VCaP (cell line): ENCODE measurements around the gene BBC3.
"Not testable (repeated sequence)": the region's sequence is repeated elsewhere in the genome, so short reads cannot be mapped to it uniquely, and the experiment has no call there.

Source experiments
- H3K27ac ChIP-seq: fragments of 450-650 bp; 2 replicates; pipeline ENCODE4 v1.5.1; 2017
- TF ChIP-seq, protein P1 (sequence below): fragments of 450-650 bp; conservative IDR thresholded peaks from 2 replicates; pipeline ENCODE4 v1.5.1; 2017; ENCODE audit warnings: mild to moderate bottlenecking, moderate library complexity

The BBC3 gene

DNA sequence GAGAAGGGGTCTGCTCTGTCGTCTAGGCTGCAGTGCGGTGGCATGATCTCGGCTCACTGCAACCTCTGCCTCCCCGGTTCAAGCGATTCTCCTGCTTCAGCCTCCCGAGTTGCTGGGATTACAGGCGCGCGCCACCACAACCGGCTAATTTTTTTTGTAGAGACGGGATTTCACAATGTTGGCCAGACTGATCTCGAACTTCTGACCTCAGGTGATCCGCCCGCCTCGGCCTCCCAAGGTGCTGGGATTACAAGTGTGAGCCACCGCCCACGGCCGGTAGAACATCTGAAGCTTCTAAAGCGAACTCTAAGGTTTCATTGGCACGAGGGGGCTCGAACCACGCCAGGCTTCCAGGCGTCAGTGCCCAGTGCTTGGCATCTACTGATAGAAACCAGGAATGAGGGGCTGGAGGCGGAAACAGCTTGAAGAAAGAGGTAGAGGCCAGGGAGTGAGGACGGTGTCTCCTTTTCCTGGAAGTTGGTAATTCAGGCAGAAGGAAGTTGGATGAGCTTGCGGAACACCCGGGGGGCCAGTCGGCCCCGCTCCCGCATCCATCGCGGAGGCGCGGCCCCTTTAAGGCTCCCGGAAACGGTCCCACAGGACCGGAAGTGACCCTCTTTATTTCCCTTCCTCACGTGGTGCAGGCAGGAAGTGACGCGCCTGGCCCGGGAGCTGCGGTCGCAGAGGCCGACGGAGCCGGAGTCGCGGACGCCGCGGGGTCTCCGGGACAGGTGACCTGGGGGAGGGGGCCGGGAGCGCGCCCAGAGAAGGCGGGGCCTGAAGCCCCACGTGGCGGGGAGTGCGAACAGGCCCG, 25.1 kb upstream of the BBC3 start, which contains the start of gene CCDC9:
Gene CCDC9 (plus strand): TSS at position 647 of the 814 bp plus-strand sequence. CDS start 1,876 bp downstream, outside the sequence.
- TF ChIP-seq, protein P1, sequence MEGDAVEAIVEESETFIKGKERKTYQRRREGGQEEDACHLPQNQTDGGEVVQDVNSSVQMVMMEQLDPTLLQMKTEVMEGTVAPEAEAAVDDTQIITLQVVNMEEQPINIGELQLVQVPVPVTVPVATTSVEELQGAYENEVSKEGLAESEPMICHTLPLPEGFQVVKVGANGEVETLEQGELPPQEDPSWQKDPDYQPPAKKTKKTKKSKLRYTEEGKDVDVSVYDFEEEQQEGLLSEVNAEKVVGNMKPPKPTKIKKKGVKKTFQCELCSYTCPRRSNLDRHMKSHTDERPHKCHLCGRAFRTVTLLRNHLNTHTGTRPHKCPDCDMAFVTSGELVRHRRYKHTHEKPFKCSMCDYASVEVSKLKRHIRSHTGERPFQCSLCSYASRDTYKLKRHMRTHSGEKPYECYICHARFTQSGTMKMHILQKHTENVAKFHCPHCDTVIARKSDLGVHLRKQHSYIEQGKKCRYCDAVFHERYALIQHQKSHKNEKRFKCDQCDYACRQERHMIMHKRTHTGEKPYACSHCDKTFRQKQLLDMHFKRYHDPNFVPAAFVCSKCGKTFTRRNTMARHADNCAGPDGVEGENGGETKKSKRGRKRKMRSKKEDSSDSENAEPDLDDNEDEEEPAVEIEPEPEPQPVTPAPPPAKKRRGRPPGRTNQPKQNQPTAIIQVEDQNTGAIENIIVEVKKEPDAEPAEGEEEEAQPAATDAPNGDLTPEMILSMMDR: no peak
- H3K27ac ChIP-seq: peak within 1 kb of the TSS; percentile 94

DNA sequence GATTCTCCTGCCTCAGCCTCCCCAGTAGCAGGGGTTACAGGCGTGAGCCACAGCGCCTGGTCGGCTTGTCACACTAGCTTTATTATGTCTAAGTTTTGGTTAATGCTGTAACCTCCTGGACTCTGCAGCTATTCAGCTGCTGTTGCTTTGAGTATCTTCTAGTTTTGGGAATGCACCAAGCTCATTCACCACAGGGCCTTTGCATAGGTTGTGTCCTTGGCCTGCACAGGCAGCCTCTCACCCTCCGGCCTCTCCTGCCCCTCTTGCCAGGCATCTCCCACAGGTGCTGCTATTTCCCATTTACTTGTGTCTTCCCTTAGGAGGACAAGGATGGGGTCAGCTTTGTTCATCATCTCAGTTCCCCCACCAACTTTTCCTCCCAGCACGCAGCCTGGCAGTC, 23.0 kb upstream of the BBC3 start:
- TF ChIP-seq, protein P1: no peak
- H3K27ac ChIP-seq: no peak overlapping the region

DNA sequence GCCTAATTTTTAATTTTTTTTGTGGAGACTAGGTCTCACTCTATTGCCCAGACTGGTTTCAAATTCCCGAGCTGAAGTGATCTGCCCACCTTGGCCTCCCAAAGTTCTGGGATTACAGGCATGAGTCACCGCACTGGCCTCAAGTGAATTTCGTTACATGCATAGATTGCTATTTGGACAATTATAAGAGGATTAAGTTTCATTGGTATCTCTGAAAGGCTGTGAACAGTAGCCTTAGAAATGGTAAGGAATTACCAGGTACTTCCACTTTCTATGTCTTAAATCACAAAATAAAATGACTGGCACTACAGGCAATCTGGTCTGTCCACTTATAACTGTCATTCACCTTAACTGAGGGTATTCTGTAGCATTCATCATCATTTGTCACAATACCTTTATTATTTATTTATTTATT, 22.5 kb upstream of the BBC3 start:
- TF ChIP-seq, protein P1: no peak
- no peak overlapping the region for H3K27ac ChIP-seq

DNA sequence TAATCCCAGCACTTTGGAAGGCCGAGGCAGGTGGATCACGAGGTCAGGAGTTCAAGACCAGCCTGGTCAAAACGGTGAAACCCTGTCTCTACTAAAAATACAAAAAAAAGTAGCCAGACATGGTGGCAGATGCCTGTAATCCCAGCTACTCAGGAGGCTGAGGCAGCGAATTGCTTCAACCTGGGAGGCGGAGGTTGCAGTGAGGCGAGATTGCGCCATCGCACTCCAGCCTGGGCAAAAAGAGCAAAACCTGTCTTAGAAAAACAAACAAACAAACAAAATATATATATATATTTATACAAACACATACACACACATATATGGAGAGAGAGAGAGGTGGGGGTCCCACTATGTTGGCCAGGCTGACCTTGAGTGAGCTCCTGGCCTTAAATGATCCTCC, 22.0 kb upstream of the BBC3 start:
- H3K27ac ChIP-seq: not testable (repeated sequence)

DNA sequence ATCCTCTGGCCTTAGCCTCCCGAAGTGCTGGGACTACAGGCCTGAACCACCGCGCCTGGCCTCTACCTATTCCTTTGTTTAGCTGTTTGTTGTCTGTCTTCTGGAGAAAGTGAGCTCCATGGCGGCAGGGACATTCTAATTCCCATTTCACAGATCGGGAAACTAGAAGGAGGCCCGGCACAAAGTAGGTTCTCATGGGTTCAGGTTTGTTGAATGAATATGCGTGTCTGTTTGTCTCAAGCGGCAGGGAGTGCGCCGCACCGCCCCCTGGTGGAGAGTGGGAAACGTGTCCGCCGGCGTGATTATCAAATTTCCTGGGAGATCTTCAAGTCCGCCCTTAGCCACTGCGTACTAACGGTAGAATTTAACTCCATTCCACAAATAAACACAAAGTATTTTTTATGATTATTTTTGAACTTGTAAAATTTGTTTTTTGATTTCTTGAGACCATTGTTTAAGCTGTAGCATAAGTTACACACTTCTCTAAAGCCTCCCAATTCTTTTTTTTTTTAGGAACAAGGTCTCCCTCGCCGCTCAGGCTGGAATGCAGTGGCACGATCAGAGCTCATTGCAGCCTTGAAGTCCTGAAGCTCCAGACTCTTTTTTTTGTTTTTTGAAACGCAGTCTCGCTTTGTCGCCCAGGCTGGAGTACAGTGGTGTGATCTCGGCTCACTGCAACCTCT, 16.4 kb upstream of the BBC3 start:
- TF ChIP-seq, protein P1: peak; percentile 97
- H3K27ac ChIP-seq: no peak overlapping the region

DNA sequence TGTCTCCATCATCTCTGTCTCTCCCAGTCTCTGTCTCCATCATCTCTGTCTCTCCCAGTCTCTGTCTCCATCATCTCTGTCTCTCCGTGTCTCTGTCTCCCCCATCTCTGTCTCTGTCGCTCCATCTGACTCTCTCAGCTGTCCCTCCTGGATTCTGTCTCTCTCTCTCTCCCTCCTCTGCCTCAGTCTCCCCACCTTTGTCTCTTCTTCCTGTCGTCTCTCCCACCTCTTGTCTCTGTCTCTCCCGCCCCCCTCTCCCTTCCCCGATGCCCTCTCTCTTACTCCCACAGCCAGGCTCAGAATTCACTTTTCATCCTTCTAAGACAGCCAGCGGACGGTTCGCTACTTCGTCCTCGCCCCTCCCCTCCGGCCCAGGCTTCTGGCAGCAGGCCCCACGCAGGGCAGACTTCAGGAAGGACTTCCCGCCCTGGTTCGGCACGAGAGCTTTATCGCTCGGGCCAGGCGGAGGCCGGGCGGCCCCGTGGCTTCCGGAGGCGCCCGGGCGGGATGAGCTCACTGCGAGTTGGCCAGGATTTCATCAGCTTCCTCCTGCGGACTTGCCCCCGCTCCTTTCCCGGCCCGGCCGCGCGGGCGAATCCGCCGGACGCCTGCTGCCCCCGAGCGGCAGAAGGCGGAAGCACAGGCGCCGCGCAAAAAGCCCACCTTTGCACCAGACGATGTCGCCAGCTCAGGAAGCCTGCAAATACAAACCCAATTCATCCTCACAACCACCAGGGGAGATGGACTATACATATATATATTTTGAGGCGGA, 13.0 kb upstream of the BBC3 start:
- TF ChIP-seq, protein P1: peak; percentile 99
- H3K27ac ChIP-seq: peak overlapping the region; percentile 55

DNA sequence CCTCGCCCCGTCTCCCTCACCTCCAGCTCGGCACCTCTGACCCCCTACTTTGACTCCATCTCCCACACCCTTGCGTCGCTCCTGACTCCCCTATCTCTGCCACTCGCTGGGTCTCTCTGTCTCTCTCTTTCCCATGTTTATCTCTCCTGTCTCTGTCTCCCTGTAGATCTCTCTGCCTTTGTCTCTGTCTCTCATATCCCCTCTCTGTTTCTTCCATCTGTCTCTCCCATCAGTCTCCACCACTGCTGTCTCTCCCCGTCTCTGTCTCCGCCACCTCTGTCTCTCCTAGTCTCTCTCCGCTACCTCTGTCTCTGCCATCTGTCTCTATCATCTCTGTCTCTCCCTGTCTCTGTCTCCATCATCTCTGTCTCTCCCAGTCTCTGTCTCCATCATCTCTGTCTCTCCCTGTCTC, 12.4 kb upstream of the BBC3 start:
- H3K27ac ChIP-seq: peak overlapping the region; percentile 55
- TF ChIP-seq, protein P1: no peak
